HG03460 (cell line): Measurements from ENCODE around the gene NQO2.
"Not testable (repeated sequence)": the region's sequence is repeated elsewhere in the genome, so short reads cannot be mapped to it uniquely, and the experiment has no call there.

Experiments used
- ATAC-seq: cut with Tn5 transposase; IDR thresholded peaks from one replicate; pipeline ENCODE4 v1.9.1; 2021; ENCODE audit not compliant: unreplicated experiment

Gene NQO2

GRCh38 chr6:2969549-2969948 is 30.1 kb upstream of the NQO2 start:
- no peak for ATAC-seq

- no peak for ATAC-seq
Observed at GRCh38 chr6:2970034-2970685, 29.5 kb upstream of the NQO2 start.

- ATAC-seq: no peak
Observed at GRCh38 chr6:2970753-2971419, 28.8 kb upstream of the NQO2 start.

- no peak for ATAC-seq
Observed at GRCh38 chr6:2971420-2972218, 28.1 kb upstream of the NQO2 start, which contains the start of gene SERPINB6. Gene SERPINB6, minus strand, starts transcription at chr6:2971567. Its CDS starts 12,235 bp downstream, at chr6:2959332.

- ATAC-seq: not testable (repeated sequence)
Observed at GRCh38 chr6:2972219-2972487, 27.5 kb upstream of the NQO2 start.

- ATAC-seq: not testable (repeated sequence)
Observed at GRCh38 chr6:2972685-2973084, 27.0 kb upstream of the NQO2 start.

- ATAC-seq: not testable (repeated sequence)
Observed at GRCh38 chr6:2973180-2973579, 26.5 kb upstream of the NQO2 start.

GRCh38 chr6:2973676-2974075 is 26.0 kb upstream of the NQO2 start:
- ATAC-seq: no peak

- no peak for ATAC-seq
Observed at GRCh38 chr6:2976060-2976459, 23.6 kb upstream of the NQO2 start.

- ATAC-seq: no peak
Observed at GRCh38 chr6:2976571-2977085, 23.1 kb upstream of the NQO2 start.

- no peak for ATAC-seq
Observed at GRCh38 chr6:2977290-2977689, 22.4 kb upstream of the NQO2 start.

- no peak for ATAC-seq
Observed at GRCh38 chr6:2977799-2978590, 21.7 kb upstream of the NQO2 start.

- ATAC-seq: no peak
Observed at GRCh38 chr6:2978923-2979322, 20.8 kb upstream of the NQO2 start.

GRCh38 chr6:2979819-2980464 is 19.8 kb upstream of the NQO2 start:
- no peak for ATAC-seq

GRCh38 chr6:2980465-2980855 is 19.2 kb upstream of the NQO2 start:
- no peak for ATAC-seq

- ATAC-seq: no peak
Observed at GRCh38 chr6:2982426-2983117, 17.1 kb upstream of the NQO2 start.

GRCh38 chr6:2984738-2985406 is 14.8 kb upstream of the NQO2 start:
- no peak for ATAC-seq

- no peak for ATAC-seq
Observed at GRCh38 chr6:2986722-2987221, 12.9 kb upstream of the NQO2 start.

GRCh38 chr6:2988094-2988425 is 11.6 kb upstream of the NQO2 start:
- no peak for ATAC-seq
